Raji (cell line): Measurements from ENCODE around the gene UTS2R.

ENCODE experiments used
- POLR2A ChIP-seq: IDR thresholded peaks from 2 replicates; pipeline ENCODE4 v1.6.1; 2011; ENCODE audit warnings: low read depth, low read length, control low read depth; ENCODE audit not compliant: insufficient read depth

Gene UTS2R

GRCh38 chr17:82403662-82404660, 32.4 kb downstream of the UTS2R start:
- TF ChIP-seq POLR2A, result no peak

GRCh38 chr17:82405051-82405450, 33.5 kb downstream of the UTS2R start:
- no peak for TF ChIP-seq POLR2A

- TF ChIP-seq POLR2A, result no peak
Observed at GRCh38 chr17:82406131-82406671, 34.6 kb downstream of the UTS2R start.

GRCh38 chr17:82407255-82407654, 35.7 kb downstream of the UTS2R start:
- no peak for TF ChIP-seq POLR2A

GRCh38 chr17:82408288-82408937, 36.8 kb downstream of the UTS2R start:
- no peak for TF ChIP-seq POLR2A

- TF ChIP-seq POLR2A, result no peak
Observed at GRCh38 chr17:82408938-82409318, 37.4 kb downstream of the UTS2R start.

GRCh38 chr17:82410014-82410716, 38.6 kb downstream of the UTS2R start:
- no peak for TF ChIP-seq POLR2A

GRCh38 chr17:82411396-82412053, 40.0 kb downstream of the UTS2R start:
- TF ChIP-seq POLR2A, result no peak

GRCh38 chr17:82412535-82413520, 41.3 kb downstream of the UTS2R start:
- no peak for TF ChIP-seq POLR2A

- no peak for TF ChIP-seq POLR2A
Observed at GRCh38 chr17:82414548-82415281, 43.1 kb downstream of the UTS2R start.

GRCh38 chr17:82415336-82415735, 43.8 kb downstream of the UTS2R start:
- no peak for TF ChIP-seq POLR2A

GRCh38 chr17:82415786-82416185, 44.2 kb downstream of the UTS2R start:
- TF ChIP-seq POLR2A, result no peak

GRCh38 chr17:82416264-82416663, 44.7 kb downstream of the UTS2R start:
- TF ChIP-seq POLR2A, result no peak
